Neural progenitor cell (in vitro differentiated cells): ENCODE results near the gene COMMD7. TPM values are rescaled to one million over a fixed set of nuclear protein-coding genes. Genes with fewer than 3 reads are reported as not detected.

ENCODE experiments used
- DNase-seq: peaks from one replicate; pipeline ENCODE4 v3.0.0-alpha.2; 2016; ENCODE audit warnings: low spot score
- H2AFZ ChIP-seq: fragments of 200-600 bp; sonication (generic); replicated peaks from 2 replicates; pipeline ENCODE4 v1.6.1; 2016; ENCODE audit warnings: antibody characterized with exemption
- H3F3A ChIP-seq: fragments of 200-600 bp; sonication (generic); 2 replicates; pipeline ENCODE4 v1.6.1; 2016; ENCODE audit warnings: antibody characterized with exemption, low read depth
- H3K27ac ChIP-seq: fragments of 200-600 bp; sonication (generic); 2 replicates; pipeline ENCODE4 v1.5.1; 2016; ENCODE audit warnings: mild to moderate bottlenecking
- H3K27me3 ChIP-seq: fragments of 200-600 bp; sonication (generic); 2 replicates; pipeline ENCODE4 v1.6.1; 2016; ENCODE audit warnings: mild to moderate bottlenecking, moderate library complexity
- H3K36me3 ChIP-seq: fragments of 200-600 bp; sonication (generic); 2 replicates; pipeline ENCODE4 v1.5.1; 2016
- H3K4me1 ChIP-seq: fragments of 200-600 bp; sonication (generic); 2 replicates; pipeline ENCODE4 v1.6.1; 2016; ENCODE audit warnings: mixed run types
- H3K4me2 ChIP-seq: fragments of 200-600 bp; sonication (generic); 2 replicates; pipeline ENCODE4 v1.6.1; 2016
- H3K4me3 ChIP-seq: fragments of 200-600 bp; sonication (generic); 2 replicates; pipeline ENCODE4 v1.5.1; 2016
- H3K79me2 ChIP-seq: fragments of 200-600 bp; sonication (generic); 2 replicates; pipeline ENCODE4 v1.6.1; 2016; ENCODE audit warnings: low read depth
- H3K9ac ChIP-seq: fragments of 200-600 bp; sonication (generic); 2 replicates; pipeline ENCODE4 v1.6.1; 2016
- H3K9me3 ChIP-seq: fragments of 200-600 bp; sonication (generic); 2 replicates; pipeline ENCODE4 v1.5.1; 2016; ENCODE audit warnings: low read depth
- H4K20me1 ChIP-seq: fragments of 200-600 bp; sonication (generic); 2 replicates; pipeline ENCODE4 v1.6.1; 2016; ENCODE audit warnings: low read depth
- H3K27ac Mint-ChIP-seq: 3 replicates; pipeline ENCODE4 v1.8.0; 2021; ENCODE audit warnings: mixed read lengths
- H3K27me3 Mint-ChIP-seq: 2 replicates; pipeline ENCODE4 v1.8.0; 2022; ENCODE audit warnings: low read depth, mild to moderate bottlenecking, inconsistent platforms, moderate library complexity, mixed read lengths; ENCODE audit not compliant: insufficient read depth
- H3K36me3 Mint-ChIP-seq: 3 replicates; pipeline ENCODE4 v1.8.0; 2021; ENCODE audit warnings: mixed read lengths
- H3K4me1 Mint-ChIP-seq: 3 replicates; pipeline ENCODE4 v1.8.0; 2021; ENCODE audit warnings: mixed read lengths
- H3K4me3 Mint-ChIP-seq: 3 replicates; pipeline ENCODE4 v1.8.0; 2021; ENCODE audit warnings: mild to moderate bottlenecking, moderate library complexity, mixed read lengths
- H3K9me3 Mint-ChIP-seq: 3 replicates; pipeline ENCODE4 v1.8.0; 2020; ENCODE audit warnings: mixed read lengths
- EZH2 ChIP-seq: fragments of 200-600 bp; sonication (generic); IDR thresholded peaks from 2 replicates; pipeline ENCODE4 v1.6.1; 2017; ENCODE audit warnings: antibody characterized with exemption, mild to moderate bottlenecking, moderate library complexity
- EZH2phosphoT487 ChIP-seq: fragments of 200-600 bp; sonication (generic); IDR thresholded peaks from 2 replicates; pipeline ENCODE4 v1.6.1; 2017; ENCODE audit warnings: antibody characterized with exemption
- total RNA-seq: library from RNA; depleted of rRNA; stranded (reverse); fragments of >200 nt; gene quantifications from 2 replicates; pipeline ENCODE4 v1.2.3, GENCODE V29; 2015; ENCODE audit warnings: low replicate concordance
- TF ChIP-seq, protein P1 (sequence below): fragments of 200-600 bp; sonication (generic); IDR thresholded peaks from 2 replicates; pipeline ENCODE4 v1.5.1; 2017; ENCODE audit warnings: antibody characterized with exemption, mild to moderate bottlenecking

The COMMD7 gene
- 39.4 and 44.4 TPM in 2 replicates for total RNA-seq

DNA sequence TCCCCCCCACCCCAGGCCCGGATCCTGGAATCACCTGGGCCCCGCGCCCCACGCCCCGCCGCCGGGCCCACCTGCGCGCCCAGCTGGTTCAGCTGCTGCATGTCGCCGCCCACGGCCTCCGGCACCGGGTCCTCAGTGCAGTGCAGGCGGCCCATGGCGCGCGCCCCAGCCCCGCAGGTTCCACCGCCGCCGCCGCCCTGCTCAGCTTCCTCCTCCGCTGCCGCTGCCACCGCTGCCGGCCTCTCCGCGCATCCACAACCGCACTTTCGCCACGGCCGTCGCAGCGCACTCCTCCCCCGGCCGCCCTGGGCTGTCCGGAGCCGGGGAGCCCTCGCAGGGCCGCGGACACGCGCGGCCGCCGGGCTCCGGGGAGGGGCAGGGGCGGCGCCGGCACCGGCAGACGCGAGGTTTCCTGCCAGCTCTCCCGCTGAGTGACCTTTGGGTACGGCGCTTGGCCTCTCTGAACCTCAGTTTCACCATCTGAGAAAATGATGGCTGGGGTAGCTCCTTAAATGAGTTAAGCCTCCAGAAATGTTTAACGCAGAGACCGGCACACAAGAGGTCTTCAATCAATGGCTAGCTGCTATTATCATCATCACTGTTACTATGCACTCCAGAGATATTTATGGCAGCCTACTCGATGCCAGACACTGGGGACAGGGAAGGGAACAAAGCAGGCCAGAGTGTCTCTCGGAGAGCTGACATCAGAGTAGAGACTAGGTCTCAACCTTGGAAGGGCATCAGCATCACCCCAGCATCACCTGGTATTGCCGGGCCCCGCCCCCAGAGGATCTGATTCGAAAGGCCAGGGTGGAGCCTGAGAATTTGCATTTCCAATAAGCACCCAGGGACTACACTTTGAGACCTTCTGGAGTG is at the start of gene COMMD7:
COMMD7 (minus strand) TSS at position 231 of the 876 bp plus-strand sequence; CDS start at position 155, 76 bp downstream.
- peak within 1 kb of the TSS; percentile 40 for H3K9ac ChIP-seq
- H3K79me2 ChIP-seq = peaks cover 45% of the 10 kb centered on the region
- H3F3A ChIP-seq = peaks cover 22% of the 10 kb centered on the region
- H4K20me1 ChIP-seq = no peaks in the 10 kb centered on the region
- TF ChIP-seq, protein P1, sequence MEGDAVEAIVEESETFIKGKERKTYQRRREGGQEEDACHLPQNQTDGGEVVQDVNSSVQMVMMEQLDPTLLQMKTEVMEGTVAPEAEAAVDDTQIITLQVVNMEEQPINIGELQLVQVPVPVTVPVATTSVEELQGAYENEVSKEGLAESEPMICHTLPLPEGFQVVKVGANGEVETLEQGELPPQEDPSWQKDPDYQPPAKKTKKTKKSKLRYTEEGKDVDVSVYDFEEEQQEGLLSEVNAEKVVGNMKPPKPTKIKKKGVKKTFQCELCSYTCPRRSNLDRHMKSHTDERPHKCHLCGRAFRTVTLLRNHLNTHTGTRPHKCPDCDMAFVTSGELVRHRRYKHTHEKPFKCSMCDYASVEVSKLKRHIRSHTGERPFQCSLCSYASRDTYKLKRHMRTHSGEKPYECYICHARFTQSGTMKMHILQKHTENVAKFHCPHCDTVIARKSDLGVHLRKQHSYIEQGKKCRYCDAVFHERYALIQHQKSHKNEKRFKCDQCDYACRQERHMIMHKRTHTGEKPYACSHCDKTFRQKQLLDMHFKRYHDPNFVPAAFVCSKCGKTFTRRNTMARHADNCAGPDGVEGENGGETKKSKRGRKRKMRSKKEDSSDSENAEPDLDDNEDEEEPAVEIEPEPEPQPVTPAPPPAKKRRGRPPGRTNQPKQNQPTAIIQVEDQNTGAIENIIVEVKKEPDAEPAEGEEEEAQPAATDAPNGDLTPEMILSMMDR = no peak
- TF ChIP-seq EZH2phosphoT487 (no peak), EZH2 (no peak)
- no peaks in the 10 kb centered on the region for H3K36me3 ChIP-seq
- DNase-seq = peak; percentile 75
- H3K4me1 ChIP-seq = peaks cover 19% of the 10 kb centered on the region
- Mint-ChIP-seq H3K27ac (peak within 1 kb of the TSS; percentile 96), H3K27me3 (peaks cover 12% of the 10 kb centered on the region), H3K4me1 (peaks cover 18% of the 10 kb centered on the region), H3K36me3 (no peaks in the 10 kb centered on the region), H3K9me3 (no peaks in the 10 kb centered on the region), H3K4me3 (peak within 1 kb of the TSS; percentile 97)
- H3K9me3 ChIP-seq = no peaks in the 10 kb centered on the region
- peak within 1 kb of the TSS; percentile 66 for H3K4me3 ChIP-seq
- no peaks in the 10 kb centered on the region for H3K27me3 ChIP-seq
- peak within 1 kb of the TSS; percentile 75 for H3K4me2 ChIP-seq
- no peak within 1 kb of the TSS for H3K27ac ChIP-seq
- peak within 1 kb of the TSS; percentile 47 for H2AFZ ChIP-seq

GRCh38 chr20:32792731-32793458 is 49.6 kb upstream of the COMMD7 start:
- Histone ChIP-seq H2AFZ (no peak overlapping the region), H3K4me1 (peaks cover 3% of the 10 kb centered on the region), H3K4me3 (no peak overlapping the region), H3F3A (peaks cover 53% of the 10 kb centered on the region), H3K4me2 (no peak overlapping the region), H4K20me1 (peaks cover 21% of the 10 kb centered on the region), H3K79me2 (peaks cover 16% of the 10 kb centered on the region), H3K27ac (no peak overlapping the region), H3K36me3 (peaks cover 7% of the 10 kb centered on the region), H3K9me3 (no peaks in the 10 kb centered on the region), H3K9ac (no peak overlapping the region), H3K27me3 (no peaks in the 10 kb centered on the region)
- Mint-ChIP-seq H3K27ac (no peak overlapping the region), H3K9me3 (no peaks in the 10 kb centered on the region), H3K27me3 (no peaks in the 10 kb centered on the region), H3K4me1 (peaks cover 5% of the 10 kb centered on the region), H3K36me3 (peaks cover 22% of the 10 kb centered on the region), H3K4me3 (no peak overlapping the region)
- no peak for TF ChIP-seq EZH2
- no peak for TF ChIP-seq EZH2phosphoT487
- TF ChIP-seq, protein P1 = no peak
- DNase-seq = no peak

- no peak overlapping the region for H3K27ac ChIP-seq
- H3K4me1 Mint-ChIP-seq = peaks cover 5% of the 10 kb centered on the region
- H3K36me3 Mint-ChIP-seq = peaks cover 27% of the 10 kb centered on the region
- no peak overlapping the region for H3K4me3 Mint-ChIP-seq
- peaks cover 7% of the 10 kb centered on the region for H3K36me3 ChIP-seq
- TF ChIP-seq, protein P1 = no peak
- TF ChIP-seq EZH2 (no peak), EZH2phosphoT487 (no peak)
- H3K9me3 ChIP-seq = no peaks in the 10 kb centered on the region
- no peak overlapping the region for H3K9ac ChIP-seq
- no peaks in the 10 kb centered on the region for H3K27me3 Mint-ChIP-seq
- peaks cover 56% of the 10 kb centered on the region for H3F3A ChIP-seq
- DNase-seq = peak; percentile 77
- H3K4me3 ChIP-seq = no peak overlapping the region
- H3K4me2 ChIP-seq = no peak overlapping the region
- peaks cover 21% of the 10 kb centered on the region for H4K20me1 ChIP-seq
- H3K27me3 ChIP-seq = no peaks in the 10 kb centered on the region
- no peaks in the 10 kb centered on the region for H3K9me3 Mint-ChIP-seq
- peaks cover 3% of the 10 kb centered on the region for H3K4me1 ChIP-seq
- no peak overlapping the region for H2AFZ ChIP-seq
- no peak overlapping the region for H3K27ac Mint-ChIP-seq
- peaks cover 16% of the 10 kb centered on the region for H3K79me2 ChIP-seq
These were observed 49.0 kb upstream of the COMMD7 start for GRCh38 chr20:32792316-32792715.
